Progenitor cell of endocrine pancreas (in vitro differentiated cells): ENCODE measurements around the gene PRDM13. TPM values are rescaled to one million over a fixed set of nuclear protein-coding genes. Genes with fewer than 3 reads are reported as not detected.

ENCODE experiments used
- DNase-seq: peaks from one replicate; pipeline ENCODE4 v3.0.0; 2021; ENCODE audit warnings: low spot score; ENCODE audit not compliant: unreplicated experiment
- H3K27ac Mint-ChIP-seq: 2 replicates; pipeline ENCODE4 v1.8.0; 2021; ENCODE audit warnings: mild to moderate bottlenecking, moderate library complexity, mixed read lengths
- H3K27me3 Mint-ChIP-seq: 2 replicates; pipeline ENCODE4 v1.8.0; 2021; ENCODE audit warnings: mixed read lengths
- H3K36me3 Mint-ChIP-seq: 2 replicates; pipeline ENCODE4 v1.8.0; 2022; ENCODE audit warnings: mixed read lengths; ENCODE audit not compliant: insufficient read depth
- H3K4me1 Mint-ChIP-seq: 2 replicates; pipeline ENCODE4 v1.8.0; 2021; ENCODE audit warnings: low read depth, mixed read lengths
- H3K4me3 Mint-ChIP-seq: 2 replicates; pipeline ENCODE4 v1.8.0; 2021; ENCODE audit warnings: low read depth, mild to moderate bottlenecking, moderate library complexity, mixed read lengths
- H3K9me3 Mint-ChIP-seq: 2 replicates; pipeline ENCODE4 v1.8.0; 2021; ENCODE audit warnings: low read depth, mixed read lengths
- CTCF ChIP-seq: fragments of 200-600 bp; sonication (generic); IDR thresholded peaks from one replicate; pipeline ENCODE4 v1.5.0; 2021; ENCODE audit warnings: antibody characterized with exemption, mild to moderate bottlenecking; ENCODE audit not compliant: unreplicated experiment
- total RNA-seq: library from RNA; stranded (reverse); gene quantifications from 2 replicates; pipeline ENCODE4 v1.2.1, GENCODE V29; 2021

The PRDM13 gene
- total RNA-seq, 1 donor from 2014 or later = not detected

- Mint-ChIP-seq H3K27me3 (peaks cover 95% of the 10 kb centered on the region), H3K27ac (no peak overlapping the region), H3K36me3 (no peaks in the 10 kb centered on the region), H3K9me3 (no peaks in the 10 kb centered on the region), H3K4me1 (peaks cover 5% of the 10 kb centered on the region), H3K4me3 (no peak overlapping the region)
- DNase-seq = no peak
- TF ChIP-seq CTCF = no peak
These were observed 550 bp upstream of the PRDM13 start for GRCh38 chr6:99605911-99606655.

GRCh38 chr6:99607416-99608036 lies 893 bp downstream of the PRDM13 start:
- Mint-ChIP-seq H3K9me3 (no peaks in the 10 kb centered on the region), H3K4me1 (peaks cover 5% of the 10 kb centered on the region), H3K27ac (no peak overlapping the region), H3K36me3 (no peaks in the 10 kb centered on the region), H3K4me3 (no peak overlapping the region), H3K27me3 (peaks cover 95% of the 10 kb centered on the region)
- no peak for TF ChIP-seq CTCF
- no peak for DNase-seq

GRCh38 chr6:99608059-99608885 lies 1.6 kb downstream of the PRDM13 start:
- no peak for DNase-seq
- H3K36me3 Mint-ChIP-seq = no peaks in the 10 kb centered on the region
- no peak for TF ChIP-seq CTCF
- H3K9me3 Mint-ChIP-seq = no peaks in the 10 kb centered on the region
- peaks cover 2% of the 10 kb centered on the region for H3K4me1 Mint-ChIP-seq
- no peak overlapping the region for H3K4me3 Mint-ChIP-seq
- no peak overlapping the region for H3K27ac Mint-ChIP-seq
- peaks cover 95% of the 10 kb centered on the region for H3K27me3 Mint-ChIP-seq

GRCh38 chr6:99608886-99609482 lies 2.4 kb downstream of the PRDM13 start:
- no peak for DNase-seq
- no peak for TF ChIP-seq CTCF
- no peaks in the 10 kb centered on the region for H3K4me1 Mint-ChIP-seq
- H3K4me3 Mint-ChIP-seq = no peak overlapping the region
- H3K36me3 Mint-ChIP-seq = no peaks in the 10 kb centered on the region
- H3K27me3 Mint-ChIP-seq = peaks cover 90% of the 10 kb centered on the region
- no peak overlapping the region for H3K27ac Mint-ChIP-seq
- no peaks in the 10 kb centered on the region for H3K9me3 Mint-ChIP-seq
